DND-41 (cell line): Measurements from ENCODE around the gene IST1.

Source experiments
- ATAC-seq: fragments of 200-7000 bp; cut with Tn5 transposase; 3 replicates; pipeline ENCODE4 v1.9.1; 2021; ENCODE audit warnings: low read depth; ENCODE audit not compliant: insufficient read depth
- DNase-seq: peaks from one replicate; pipeline ENCODE4 v3.0.0-alpha.2; 2020
- H2AFZ ChIP-seq: 2 replicates; pipeline ENCODE4 v1.6.0; 2012; ENCODE audit warnings: low read depth, low read length
- H3K27ac ChIP-seq: 2 replicates; pipeline ENCODE4 v1.5.1; 2012; ENCODE audit warnings: low read length, inconsistent platforms
- H3K27me3 ChIP-seq: fragments of 200-600 bp; sonication (generic); 2 replicates; pipeline ENCODE4 v1.6.0; 2012; ENCODE audit warnings: low read length, mild to moderate bottlenecking, inconsistent platforms; ENCODE audit not compliant: insufficient read depth, poor library complexity
- H3K36me3 ChIP-seq: 2 replicates; pipeline ENCODE4 v1.5.1; 2012; ENCODE audit warnings: low read length, inconsistent platforms; ENCODE audit not compliant: insufficient read depth
- H3K4me1 ChIP-seq: 2 replicates; pipeline ENCODE4 v1.5.1; 2012; ENCODE audit warnings: mild to moderate bottlenecking, low read length; ENCODE audit not compliant: insufficient read depth
- H3K4me2 ChIP-seq: 2 replicates; pipeline ENCODE4 v1.6.0; 2012; ENCODE audit warnings: mild to moderate bottlenecking, moderate library complexity, low read length, inconsistent platforms; ENCODE audit not compliant: insufficient read depth
- H3K4me3 ChIP-seq, 2 experiments: fragments of 200-600 bp in 1 of 2; shearing (Covaris generic) in 1 of 2; 2 replicates each; pipeline ENCODE4 v1.5.1; 2012 to 2016; ENCODE audit warnings: inconsistent platforms in 2 of 2, low read length in 2 of 2, mild to moderate bottlenecking in 2 of 2, low read depth in 1 of 2, moderate library complexity in 1 of 2
- H3K79me2 ChIP-seq: 2 replicates; pipeline ENCODE4 v1.6.0; 2012; ENCODE audit warnings: low read length, inconsistent platforms; ENCODE audit not compliant: insufficient read depth
- H3K9ac ChIP-seq: 2 replicates; pipeline ENCODE4 v1.6.0; 2012; ENCODE audit warnings: low read depth, mild to moderate bottlenecking, inconsistent platforms, low read length, moderate library complexity
- H3K9me3 ChIP-seq: 2 replicates; pipeline ENCODE4 v1.5.1; 2012; ENCODE audit warnings: low read length, moderate library complexity, mild to moderate bottlenecking, inconsistent platforms; ENCODE audit not compliant: insufficient read depth, severe bottlenecking
- H4K20me1 ChIP-seq: 2 replicates; pipeline ENCODE4 v1.6.0; 2012; ENCODE audit warnings: low read length; ENCODE audit not compliant: insufficient read depth
- CTCF ChIP-seq: IDR thresholded peaks from 2 replicates; pipeline ENCODE4 v1.5.1; 2012; ENCODE audit warnings: borderline replicate concordance, low read length, moderate library complexity, mild to moderate bottlenecking; ENCODE audit not compliant: poor library complexity, severe bottlenecking; ENCODE audit errors: extremely low read depth
- EZH2 ChIP-seq: IDR thresholded peaks from 3 replicates; pipeline ENCODE4 v1.6.1; 2012; ENCODE audit warnings: borderline replicate concordance, low read depth, mild to moderate bottlenecking, moderate library complexity, low read length, inconsistent platforms; ENCODE audit not compliant: severe bottlenecking

The IST1 gene

GRCh38 chr16:71896764-71897368 lies 1.5 kb downstream of the IST1 start:
- Histone ChIP-seq H3K79me2 (peaks cover 71% of the 10 kb centered on the region), H3K36me3 (peaks cover 3% of the 10 kb centered on the region), H3K27me3 (no peaks in the 10 kb centered on the region), H2AFZ (no peak overlapping the region), H3K4me3 (peak overlapping the region; percentile 70 to 78; a peak in 3 of 4 replicates), H3K27ac (0 out of 2 replicates have a peak overlapping the region, but pooled peaks have one; percentile 21), H3K9ac (peak overlapping the region; percentile 84), H4K20me1 (peaks cover 46% of the 10 kb centered on the region), H3K9me3 (no peaks in the 10 kb centered on the region), H3K4me1 (peaks cover 34% of the 10 kb centered on the region), H3K4me2 (peak overlapping the region; percentile 91)
- DNase-seq = no peak
- ATAC-seq = no peak
- TF ChIP-seq EZH2 (no peak), CTCF (no peak)

DNA sequence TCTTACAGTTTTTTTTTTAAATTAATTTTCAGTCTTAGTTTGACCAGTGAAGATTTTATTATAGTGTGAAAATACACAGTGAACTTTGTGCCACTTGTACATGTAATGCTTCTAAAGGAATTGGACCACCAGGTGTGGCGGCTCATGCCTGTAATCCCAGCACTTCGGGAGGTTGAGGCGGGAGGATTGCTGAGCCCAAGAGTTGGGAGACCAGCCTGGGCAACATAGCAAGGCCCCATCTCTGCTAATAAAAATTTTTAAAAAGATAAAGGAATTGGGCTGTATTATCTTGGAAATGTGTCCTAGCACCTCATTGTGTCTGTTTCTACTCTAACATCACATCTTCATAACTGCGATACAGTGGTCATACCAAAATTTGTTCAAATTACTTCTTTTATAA lies 3.8 kb downstream of the IST1 start:
- H4K20me1 ChIP-seq = peaks cover 67% of the 10 kb centered on the region
- no peak for ATAC-seq
- no peak for TF ChIP-seq EZH2
- no peak for TF ChIP-seq CTCF

GRCh38 chr16:71902656-71903365 lies 7.5 kb downstream of the IST1 start:
- Histone ChIP-seq H3K4me2 (no peak overlapping the region), H3K9ac (no peak overlapping the region), H3K79me2 (peaks cover 100% of the 10 kb centered on the region), H3K4me1 (peaks cover 15% of the 10 kb centered on the region), H2AFZ (no peak overlapping the region), H4K20me1 (peaks cover 85% of the 10 kb centered on the region), H3K27me3 (no peaks in the 10 kb centered on the region), H3K4me3 (no peak overlapping the region), H3K27ac (no peak overlapping the region), H3K36me3 (no peaks in the 10 kb centered on the region), H3K9me3 (no peaks in the 10 kb centered on the region)
- no peak for DNase-seq
- TF ChIP-seq EZH2 (no peak), CTCF (no peak)
- ATAC-seq = no peak

More for the DNA sequence above, 3.8 kb downstream of the IST1 start:
- Histone ChIP-seq H3K9me3 (no peaks in the 10 kb centered on the region), H3K4me2 (no peak overlapping the region; the same call in 1 of the 2 replicates), H3K4me1 (peaks cover 29% of the 10 kb centered on the region), H3K27me3 (no peaks in the 10 kb centered on the region), H3K4me3 (no peak overlapping the region), H3K9ac (no peak overlapping the region), H2AFZ (no peak overlapping the region), H3K36me3 (peaks cover 3% of the 10 kb centered on the region), H3K27ac (no peak overlapping the region), H3K79me2 (peaks cover 95% of the 10 kb centered on the region)
- DNase-seq = no peak
